GM18861 (cell line): Measurements from ENCODE around the gene CCDC197.
A peak's percentile ranks its signal among the peaks of the same experiment; 100 is the strongest.

Experiments
- ATAC-seq: cut with Tn5 transposase; IDR thresholded peaks from one replicate; pipeline ENCODE4 v1.9.1; 2021; ENCODE audit not compliant: unreplicated experiment

CCDC197 gene

GRCh38 chr14:93998871-93999403 lies 1.8 kb downstream of the CCDC197 start:
- ATAC-seq = no peak

DNA sequence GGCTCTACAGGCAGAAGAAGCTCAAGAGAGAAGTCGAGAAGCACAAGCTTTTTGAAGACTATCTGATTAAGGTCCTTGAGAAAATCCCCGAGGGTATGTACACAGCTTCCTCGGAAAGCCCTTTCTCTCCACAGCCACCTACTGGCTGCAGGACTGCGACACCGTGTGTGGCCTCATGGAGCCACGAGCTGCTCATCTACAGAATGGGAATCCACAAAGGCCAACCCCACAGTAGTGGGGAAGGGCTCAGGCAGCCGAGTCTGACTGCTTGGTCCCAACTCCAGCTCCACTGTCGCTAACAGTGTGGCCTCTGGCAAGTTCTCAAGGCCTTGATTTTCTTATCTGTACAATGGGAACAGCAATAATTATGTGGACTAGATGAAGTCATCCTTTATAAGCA lies 2.5 kb downstream of the CCDC197 start:
- no peak for ATAC-seq

GRCh38 chr14:94000267-94000666 lies 3.2 kb downstream of the CCDC197 start:
- ATAC-seq = no peak

GRCh38 chr14:94001016-94001415 lies 3.9 kb downstream of the CCDC197 start:
- ATAC-seq = no peak

DNA sequence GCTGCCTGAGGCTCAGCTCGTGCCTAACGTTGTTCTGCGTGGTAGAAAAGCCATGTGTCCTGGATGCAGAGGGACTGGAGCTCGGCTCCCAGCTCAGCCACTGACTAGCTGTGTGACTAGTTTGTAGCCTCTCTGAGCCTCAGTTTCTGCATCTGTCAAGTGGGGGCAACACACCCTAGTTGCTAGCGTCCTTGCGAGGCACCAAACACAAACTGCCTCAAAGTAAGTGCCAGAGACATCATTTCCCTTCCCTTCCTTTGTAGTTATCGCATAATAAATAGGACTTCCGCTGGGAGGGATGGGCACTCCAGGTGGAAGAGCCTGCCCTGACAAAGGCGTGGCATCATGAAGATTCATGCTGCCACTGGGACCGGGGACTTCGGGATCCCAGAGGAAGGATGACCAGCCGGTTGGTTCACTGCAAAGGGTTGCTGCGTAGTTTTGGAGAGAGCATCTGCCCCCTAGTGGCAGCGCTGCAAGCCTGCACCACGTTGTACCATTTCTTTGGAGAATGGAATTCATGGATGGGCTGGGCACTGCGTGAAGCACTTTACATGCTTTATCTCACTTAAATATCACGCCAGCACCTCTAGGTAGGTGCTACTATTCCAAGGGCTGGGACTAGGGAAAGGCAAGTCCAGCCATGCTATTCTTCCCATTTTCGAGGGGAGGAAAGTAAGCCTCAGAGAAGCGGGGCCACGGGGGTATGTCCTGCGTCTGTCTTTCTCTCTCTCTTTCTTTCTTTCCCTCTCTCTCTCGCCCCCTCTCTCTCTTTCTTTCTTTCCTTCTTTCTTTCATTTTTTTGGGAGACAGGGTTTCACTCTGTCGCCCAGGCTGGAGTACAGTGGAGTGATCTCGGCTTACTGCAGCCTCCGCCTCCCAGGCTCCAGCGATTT lies 4.6 kb downstream of the CCDC197 start:
- peak; percentile 59 for ATAC-seq

DNA sequence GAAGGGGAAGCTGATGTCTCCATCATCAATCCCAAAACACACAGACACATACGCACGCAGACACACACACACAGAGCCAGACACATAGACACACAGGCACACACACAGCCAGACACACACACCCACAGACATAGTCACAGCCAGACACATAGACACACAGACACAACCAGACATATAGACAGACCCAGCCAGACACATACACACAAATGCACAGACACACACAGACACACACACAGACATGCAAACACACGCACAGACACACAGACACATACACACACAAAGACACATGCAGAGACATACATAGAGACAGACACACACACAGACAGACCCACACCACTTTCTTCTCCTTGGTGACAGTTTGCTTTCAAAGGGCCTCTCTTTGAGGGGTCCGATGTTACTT lies 6.3 kb downstream of the CCDC197 start:
- ATAC-seq = no peak

GRCh38 chr14:94004015-94004414 lies 6.9 kb downstream of the CCDC197 start:
- no peak for ATAC-seq

DNA sequence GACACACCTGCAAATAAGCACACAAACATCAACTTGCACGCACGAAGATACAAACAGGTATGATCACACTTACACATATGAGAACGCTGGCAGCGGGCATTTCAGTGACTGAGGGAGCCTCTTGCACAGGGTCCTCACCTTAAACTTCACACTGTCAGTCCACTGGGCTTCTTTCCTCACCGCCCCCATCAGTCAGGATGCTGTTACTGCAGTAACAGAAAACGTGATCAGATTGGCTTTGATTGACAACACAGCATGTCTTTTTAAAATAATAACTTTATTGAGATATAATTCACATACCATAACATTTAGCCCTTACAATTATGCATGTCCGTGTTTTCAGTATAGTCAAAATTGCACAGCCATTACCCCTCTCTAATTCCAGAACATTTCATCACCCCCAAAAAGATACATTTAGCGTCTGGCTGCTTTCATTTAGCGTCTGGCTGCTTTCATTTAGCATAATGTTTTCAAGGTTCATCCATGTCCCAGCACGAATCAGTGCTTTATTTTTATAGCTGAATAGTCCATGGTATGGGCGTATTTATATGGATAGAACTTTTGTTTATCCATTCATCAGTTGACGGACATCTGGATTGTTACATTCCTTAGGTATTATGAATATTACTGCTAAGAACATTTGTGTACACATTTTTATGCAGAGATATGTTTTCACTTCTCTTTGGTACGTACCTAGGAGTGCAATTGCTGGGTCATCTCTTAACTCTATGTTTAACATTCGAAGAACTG lies 8.4 kb downstream of the CCDC197 start:
- ATAC-seq = no peak

DNA sequence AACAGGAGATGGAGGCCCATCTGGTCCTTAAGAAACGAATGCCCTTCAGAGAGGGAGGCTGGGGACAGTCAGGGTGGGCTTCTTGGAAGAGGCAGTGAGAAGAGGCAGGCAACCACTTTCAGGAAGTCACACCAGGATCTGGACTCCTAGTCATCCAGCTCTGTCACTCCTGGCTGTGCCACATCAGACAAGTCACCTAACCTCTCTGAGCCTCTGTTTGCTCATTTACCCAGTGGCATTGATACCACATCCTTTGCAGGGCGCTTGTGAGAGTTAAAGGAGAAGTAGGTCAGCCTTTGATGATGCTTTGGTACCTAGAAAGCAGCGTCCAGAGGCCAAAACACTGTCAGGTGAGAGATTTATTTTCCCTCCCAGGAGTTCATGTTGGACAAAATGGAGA lies 11.1 kb downstream of the CCDC197 start:
- ATAC-seq = no peak

- ATAC-seq = no peak
These were observed 12.7 kb downstream of the CCDC197 start for GRCh38 chr14:94009767-94010166.

DNA sequence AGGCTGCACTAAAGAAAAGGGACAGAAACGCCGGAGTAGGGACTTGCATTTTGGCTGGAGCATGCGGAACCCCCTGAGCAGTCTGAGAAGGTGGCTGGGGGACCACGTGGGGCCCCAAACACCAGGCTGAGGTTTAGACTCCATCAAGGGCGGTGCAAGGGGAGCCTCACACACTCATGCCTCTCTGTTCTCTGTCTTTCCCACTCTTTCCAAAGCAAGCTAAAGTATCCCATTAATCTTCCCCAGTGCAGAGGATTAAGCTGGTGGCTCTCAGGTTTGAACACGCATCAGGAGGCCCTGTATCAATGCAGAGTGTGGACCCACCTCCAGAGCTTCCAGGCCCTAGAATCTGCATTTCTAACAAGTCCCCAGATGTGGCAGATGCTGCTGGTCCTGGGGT lies 13.5 kb downstream of the CCDC197 start:
- ATAC-seq = no peak

GRCh38 chr14:94011795-94012194 lies 14.7 kb downstream of the CCDC197 start:
- ATAC-seq = no peak

DNA sequence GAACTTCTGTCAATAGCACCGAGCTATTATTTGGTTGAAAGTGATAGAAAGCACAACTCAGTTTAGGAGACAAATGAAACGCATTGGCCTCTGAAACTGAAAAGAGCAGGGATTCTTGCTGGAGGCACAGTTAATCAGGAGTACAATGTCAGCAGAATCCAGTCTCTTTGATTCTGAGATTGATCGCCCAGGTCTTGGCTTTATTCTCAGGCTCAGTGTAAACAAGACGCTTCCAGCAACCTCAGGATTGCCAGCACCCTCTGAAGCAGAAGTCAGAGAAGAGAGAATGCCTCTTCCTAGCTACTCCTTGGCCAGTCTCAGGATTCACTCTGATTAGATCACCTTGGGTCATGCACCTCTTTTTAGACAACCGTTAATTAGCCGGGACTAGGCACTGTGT lies 17.3 kb downstream of the CCDC197 start:
- no peak for ATAC-seq

- no peak for ATAC-seq
These were observed 18.1 kb downstream of the CCDC197 start for GRCh38 chr14:94015223-94015622.

GRCh38 chr14:94016446-94016976 lies 19.4 kb downstream of the CCDC197 start:
- no peak for ATAC-seq

GRCh38 chr14:94018308-94018707 lies 21.2 kb downstream of the CCDC197 start:
- no peak for ATAC-seq

DNA sequence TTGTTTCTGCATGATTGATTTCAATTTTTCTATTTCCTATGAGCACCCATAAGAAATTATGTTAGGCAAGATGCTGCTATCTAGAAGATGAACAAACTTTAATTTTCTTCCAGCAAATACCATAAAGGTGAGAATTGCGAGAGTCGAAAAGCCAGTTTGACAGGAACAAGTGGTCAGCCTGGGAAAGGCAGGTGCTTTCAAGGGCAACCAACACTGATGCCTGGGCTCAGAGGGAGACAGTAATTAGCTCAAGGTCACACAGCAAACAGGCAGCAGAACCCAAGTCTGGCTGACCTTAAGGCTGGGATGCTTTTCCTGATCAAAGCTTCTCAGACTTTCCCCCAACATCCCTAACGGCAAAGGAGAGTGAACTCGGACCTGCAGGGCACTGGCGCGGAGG lies 22.2 kb downstream of the CCDC197 start:
- ATAC-seq = no peak

- ATAC-seq = no peak
These were observed 23.2 kb downstream of the CCDC197 start for GRCh38 chr14:94020267-94020666.

DNA sequence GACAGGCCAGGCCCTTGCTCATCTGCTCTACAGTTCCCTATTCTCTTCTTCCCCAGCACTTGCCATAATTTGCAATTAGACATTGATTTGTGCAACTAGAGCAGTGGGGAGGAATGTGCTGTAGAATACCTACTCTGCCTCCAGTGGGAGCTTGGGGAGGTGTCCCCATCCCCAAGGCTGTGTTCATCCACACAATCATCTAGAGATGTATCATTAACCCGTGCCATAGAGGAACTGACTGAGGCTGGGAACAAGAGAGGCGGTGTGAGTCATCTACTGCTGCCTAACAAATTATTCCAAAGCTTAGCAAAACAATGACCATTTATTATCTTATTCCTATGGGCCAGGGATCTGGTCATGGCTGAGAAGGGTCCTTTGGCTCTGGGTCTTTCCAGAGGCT lies 23.9 kb downstream of the CCDC197 start:
- ATAC-seq = no peak

DNA sequence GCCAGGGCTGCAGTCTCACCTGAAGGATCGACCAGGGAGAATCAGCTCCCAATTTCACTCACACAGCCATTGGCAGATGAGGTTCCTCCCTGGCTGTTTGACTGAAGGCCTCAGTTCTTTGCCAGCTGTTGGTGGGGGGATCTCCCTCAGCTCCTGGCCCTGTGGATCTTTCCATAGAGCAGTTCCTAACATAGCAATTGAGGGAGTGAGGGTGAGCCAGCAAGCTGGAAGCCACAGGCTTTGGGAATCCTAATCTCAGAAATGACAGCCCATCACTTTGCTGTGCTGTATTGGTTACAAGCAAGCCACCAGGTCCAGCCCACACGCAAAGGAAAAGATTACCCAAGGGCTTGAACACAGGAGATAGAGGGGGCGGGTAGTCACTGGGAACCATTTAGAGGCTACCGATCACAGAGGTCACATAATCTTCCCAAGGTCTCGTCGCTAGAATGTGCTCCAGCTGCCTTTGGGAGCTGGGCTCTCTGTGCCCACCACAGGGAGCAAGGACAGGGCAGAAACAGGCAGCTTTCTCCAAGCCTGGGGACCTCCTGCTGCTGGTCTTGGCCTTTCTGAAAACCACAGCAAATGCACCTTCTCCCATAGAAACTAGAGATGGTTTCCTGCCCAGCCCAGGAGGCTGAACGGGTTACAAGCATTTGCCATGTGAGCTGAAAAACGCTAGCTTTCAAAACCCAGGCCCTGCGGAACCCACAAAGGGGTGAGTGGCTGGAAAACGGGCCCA lies 24.5 kb downstream of the CCDC197 start:
- no peak for ATAC-seq
